SU-DHL-6 (cell line): ENCODE data around the gene SLC2A2.

ENCODE experiments used
- EZH2phosphoT487 ChIP-seq: fragments of 200-600 bp; sonication (generic), shearing (Covaris generic); conservative IDR thresholded peaks from 2 replicates; pipeline ENCODE4 v1.6.1; 2018; ENCODE audit warnings: mild to moderate bottlenecking, antibody characterized with exemption, low read length, moderate library complexity, mixed read lengths
- TF ChIP-seq, protein P1 (sequence below): fragments of 200-600 bp; sonication (generic); IDR thresholded peaks from one replicate; pipeline ENCODE4 v1.5.1; 2017; ENCODE audit warnings: antibody characterized with exemption, mild to moderate bottlenecking, low read length, moderate library complexity; ENCODE audit not compliant: insufficient read depth, poor library complexity, severe bottlenecking

DNA sequence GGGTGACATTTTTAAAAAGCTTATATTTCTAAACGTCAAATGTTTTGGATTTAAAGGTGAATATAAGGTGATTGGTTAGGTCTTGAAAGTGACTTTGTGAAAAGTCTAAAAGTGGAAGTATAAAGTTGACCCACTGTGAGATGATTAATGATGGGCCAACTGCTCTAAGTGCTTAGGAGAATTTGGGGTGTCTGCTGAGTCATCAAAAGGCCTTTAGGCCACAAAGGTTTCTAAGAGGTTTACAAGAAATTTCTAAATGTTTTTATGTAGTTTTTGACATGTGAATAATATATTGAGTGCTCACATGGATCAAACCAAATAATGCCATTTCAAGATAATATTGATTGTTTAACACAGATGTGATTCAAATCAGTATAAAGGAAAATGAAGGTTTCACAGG lies 39.2 kb upstream of the SLC2A2 start:
- TF ChIP-seq, protein P1, sequence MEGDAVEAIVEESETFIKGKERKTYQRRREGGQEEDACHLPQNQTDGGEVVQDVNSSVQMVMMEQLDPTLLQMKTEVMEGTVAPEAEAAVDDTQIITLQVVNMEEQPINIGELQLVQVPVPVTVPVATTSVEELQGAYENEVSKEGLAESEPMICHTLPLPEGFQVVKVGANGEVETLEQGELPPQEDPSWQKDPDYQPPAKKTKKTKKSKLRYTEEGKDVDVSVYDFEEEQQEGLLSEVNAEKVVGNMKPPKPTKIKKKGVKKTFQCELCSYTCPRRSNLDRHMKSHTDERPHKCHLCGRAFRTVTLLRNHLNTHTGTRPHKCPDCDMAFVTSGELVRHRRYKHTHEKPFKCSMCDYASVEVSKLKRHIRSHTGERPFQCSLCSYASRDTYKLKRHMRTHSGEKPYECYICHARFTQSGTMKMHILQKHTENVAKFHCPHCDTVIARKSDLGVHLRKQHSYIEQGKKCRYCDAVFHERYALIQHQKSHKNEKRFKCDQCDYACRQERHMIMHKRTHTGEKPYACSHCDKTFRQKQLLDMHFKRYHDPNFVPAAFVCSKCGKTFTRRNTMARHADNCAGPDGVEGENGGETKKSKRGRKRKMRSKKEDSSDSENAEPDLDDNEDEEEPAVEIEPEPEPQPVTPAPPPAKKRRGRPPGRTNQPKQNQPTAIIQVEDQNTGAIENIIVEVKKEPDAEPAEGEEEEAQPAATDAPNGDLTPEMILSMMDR = no peak
- TF ChIP-seq EZH2phosphoT487 = no peak
